H9 (cell line): ENCODE data around the gene SLIT1. TPM values are rescaled to one million over a fixed set of nuclear protein-coding genes. Genes with fewer than 3 reads are reported as not detected.
"Not testable (repeated sequence)": the region's sequence is repeated elsewhere in the genome, so short reads cannot be mapped to it uniquely, and the experiment has no call there.

ENCODE experiments used
- DNase-seq: peaks from one replicate; pipeline ENCODE4 v3.0.0-alpha.2; 2017
- H2AFZ ChIP-seq: one replicate; pipeline ENCODE4 v1.6.1; 2013; ENCODE audit warnings: mild to moderate bottlenecking, low read length, control low read depth, moderate library complexity
- H2AK5ac ChIP-seq: 2 replicates; pipeline ENCODE4 v1.6.1; 2013; ENCODE audit warnings: low read length, control low read depth, mixed read lengths; ENCODE audit not compliant: insufficient read length
- H2BK120ac ChIP-seq: one replicate; pipeline ENCODE4 v1.6.1; 2013; ENCODE audit warnings: low read depth, mild to moderate bottlenecking, low read length, control low read depth, inconsistent platforms; ENCODE audit not compliant: poor library complexity, severe bottlenecking
- H2BK12ac ChIP-seq: 2 replicates; pipeline ENCODE4 v1.6.1; 2013; ENCODE audit warnings: low read length, control low read depth, mixed read lengths, low read depth; ENCODE audit not compliant: insufficient read length
- H2BK15ac ChIP-seq: 2 replicates; pipeline ENCODE4 v1.6.1; 2013; ENCODE audit warnings: low read depth, low read length, control low read depth
- H2BK20ac ChIP-seq: one replicate; pipeline ENCODE4 v1.6.1; 2013; ENCODE audit warnings: low read depth, mild to moderate bottlenecking, low read length, control low read depth, inconsistent platforms; ENCODE audit not compliant: poor library complexity, severe bottlenecking
- H2BK5ac ChIP-seq: 2 replicates; pipeline ENCODE4 v1.6.1; 2013; ENCODE audit warnings: low read length, control low read depth, mixed read lengths; ENCODE audit not compliant: insufficient read length
- H3K14ac ChIP-seq: 2 replicates; pipeline ENCODE4 v1.6.1; 2013; ENCODE audit warnings: low read length, control low read depth; ENCODE audit not compliant: insufficient read depth
- H3K18ac ChIP-seq: 2 replicates; pipeline ENCODE4 v1.6.1; 2013; ENCODE audit warnings: low read depth, mild to moderate bottlenecking, mixed read lengths, low read length, control low read depth; ENCODE audit not compliant: insufficient read length
- H3K23ac ChIP-seq: 2 replicates; pipeline ENCODE4 v1.6.1; 2013; ENCODE audit warnings: low read length, control low read depth, mixed read lengths, low read depth; ENCODE audit not compliant: insufficient read length
- H3K23me2 ChIP-seq: 2 replicates; pipeline ENCODE4 v1.6.1; 2013; ENCODE audit warnings: low read depth, mild to moderate bottlenecking, mixed read lengths, low read length, control low read depth; ENCODE audit not compliant: insufficient read length, poor library complexity, severe bottlenecking
- H3K27ac ChIP-seq: 2 replicates; pipeline ENCODE4 v1.5.1; 2013; ENCODE audit warnings: low read length, control low read depth, mixed read lengths, low read depth; ENCODE audit not compliant: insufficient read length
- H3K27me3 ChIP-seq: 2 replicates; pipeline ENCODE4 v1.6.1; 2013; ENCODE audit warnings: low read length, control low read depth, inconsistent platforms; ENCODE audit not compliant: insufficient read depth
- H3K4ac ChIP-seq: 2 replicates; pipeline ENCODE4 v1.6.1; 2013; ENCODE audit warnings: low read depth, mild to moderate bottlenecking, control low read depth, inconsistent platforms, low read length, moderate library complexity
- H3K4me1 ChIP-seq: 2 replicates; pipeline ENCODE4 v1.6.1; 2013; ENCODE audit warnings: low read length, control low read depth, inconsistent platforms; ENCODE audit not compliant: insufficient read depth
- H3K4me2 ChIP-seq: 2 replicates; pipeline ENCODE4 v1.6.1; 2013; ENCODE audit warnings: low read length, control low read depth, mixed read lengths; ENCODE audit not compliant: insufficient read length, insufficient read depth
- H3K56ac ChIP-seq: 2 replicates; pipeline ENCODE4 v1.6.1; 2013; ENCODE audit warnings: low read depth, mild to moderate bottlenecking, mixed read lengths, low read length, control low read depth; ENCODE audit not compliant: insufficient read length
- H3K79me1 ChIP-seq: 2 replicates; pipeline ENCODE4 v1.6.1; 2013; ENCODE audit warnings: low read depth, mild to moderate bottlenecking, moderate library complexity, low read length, control low read depth, inconsistent platforms; ENCODE audit not compliant: insufficient read depth, poor library complexity, severe bottlenecking
- H3K79me2 ChIP-seq: 2 replicates; pipeline ENCODE4 v1.6.1; 2013; ENCODE audit warnings: low read length, control low read depth, inconsistent platforms; ENCODE audit not compliant: insufficient read depth
- H3K9ac ChIP-seq: 2 replicates; pipeline ENCODE4 v1.6.1; 2013; ENCODE audit warnings: low read length, control low read depth, mixed read lengths; ENCODE audit not compliant: insufficient read length; ENCODE audit errors: extremely low read depth
- H3K9me3 ChIP-seq: one replicate; pipeline ENCODE4 v1.6.1; 2013; ENCODE audit warnings: low read depth, low read length, inconsistent platforms; ENCODE audit not compliant: control insufficient read depth
- H3T11ph ChIP-seq: one replicate; pipeline ENCODE4 v1.6.1; 2013; ENCODE audit warnings: mild to moderate bottlenecking, low read length, control low read depth, inconsistent platforms
- H4K20me1 ChIP-seq: one replicate; pipeline ENCODE4 v1.6.1; 2013; ENCODE audit not compliant: control insufficient read depth, insufficient read length, insufficient read depth
- H4K5ac ChIP-seq: 2 replicates; pipeline ENCODE4 v1.6.1; 2013; ENCODE audit warnings: low read depth, mild to moderate bottlenecking, mixed read lengths, low read length, control low read depth; ENCODE audit not compliant: insufficient read length
- H4K8ac ChIP-seq: replicated peaks from 2 replicates; pipeline ENCODE4 v1.6.1; 2013; ENCODE audit warnings: low read length, control low read depth, mixed read lengths, low read depth; ENCODE audit not compliant: insufficient read length
- H4K91ac ChIP-seq: 2 replicates; pipeline ENCODE4 v1.6.1; 2013; ENCODE audit warnings: low read depth, mild to moderate bottlenecking, moderate library complexity, mixed read lengths, low read length, control low read depth; ENCODE audit not compliant: insufficient read length
- H3K27ac Mint-ChIP-seq, 3 experiments: 2 replicates in 2 of 3; 3 replicates in 1 of 3; pipeline ENCODE4 v1.8.0; 2020 to 2021; ENCODE audit warnings: mixed read lengths in 3 of 3, mild to moderate bottlenecking in 1 of 3, moderate library complexity in 1 of 3
- H3K27me3 Mint-ChIP-seq: 2 replicates; pipeline ENCODE4 v1.8.0; 2021; ENCODE audit warnings: low read depth, mild to moderate bottlenecking, moderate library complexity, mixed read lengths
- H3K36me3 Mint-ChIP-seq, 3 experiments: 2 replicates in 2 of 3; 3 replicates in 1 of 3; pipeline ENCODE4 v1.8.0; 2020 to 2021; ENCODE audit warnings: low read depth in 3 of 3, mixed read lengths in 3 of 3; ENCODE audit not compliant: insufficient read depth in 1 of 3
- H3K4me1 Mint-ChIP-seq, 2 experiments: 2 replicates each; pipeline ENCODE4 v1.8.0; 2020; ENCODE audit warnings: mixed read lengths in 2 of 2
- H3K4me3 Mint-ChIP-seq, 2 experiments: 2 replicates in 1 of 2; 3 replicates in 1 of 2; pipeline ENCODE4 v1.8.0; 2020 to 2021; ENCODE audit warnings: mild to moderate bottlenecking in 2 of 2, mixed read lengths in 2 of 2, moderate library complexity in 1 of 2
- H3K9me3 Mint-ChIP-seq, 2 experiments: 2 replicates in 1 of 2; 3 replicates in 1 of 2; pipeline ENCODE4 v1.8.0; 2020; ENCODE audit warnings: mild to moderate bottlenecking in 2 of 2, mixed read lengths in 2 of 2, moderate library complexity in 1 of 2
- CTCF ChIP-seq: fragments of 200-600 bp; sonication (generic); conservative IDR thresholded peaks from 3 replicates; pipeline ENCODE4 v1.8.0; 2021; ENCODE audit warnings: antibody characterized with exemption, mild to moderate bottlenecking
- WGBS: extraction: QIAGEN DNeasy Blood & Tissue Kit; methylation state at CpG from one replicate; pipeline ENCODE4 v1.1.7; 2013; ENCODE audit warnings: missing lambda C conversion rate, low lambda C conversion rate, mixed read lengths; ENCODE audit not compliant: insufficient read length; ENCODE audit errors: extremely low coverage; 5-methylcytosine and 5-hydroxymethylcytosine counted together
- total RNA-seq: library from RNA; stranded (reverse); gene quantifications from 2 replicates; pipeline ENCODE4 v1.2.1, GENCODE V29; 2021

The SLIT1 gene
- total RNA-seq, 1 experiment from 2014 or later: 0.57 TPM

- no peak overlapping the region for H2BK20ac ChIP-seq
- no peaks in the 10 kb centered on the region for H4K20me1 ChIP-seq
- no peak for DNase-seq
- no peak overlapping the region for H3K4me2 ChIP-seq
- H3K23me2 ChIP-seq: no peaks in the 10 kb centered on the region
- no peak overlapping the region for H4K5ac ChIP-seq
- TF ChIP-seq CTCF: no peak
- Mint-ChIP-seq H3K27ac (no peak overlapping the region; a peak in 1 of 7 replicates), H3K4me1 (peaks cover 52 to 54% of the 10 kb centered on the region in 2 experiments), H3K9me3 (no peaks in the 10 kb centered on the region), H3K27me3 (peaks cover 17% of the 10 kb centered on the region), H3K36me3 (no peaks in the 10 kb centered on the region), H3K4me3 (no peak overlapping the region)
- no peak overlapping the region for H2BK120ac ChIP-seq
- H2BK15ac ChIP-seq: no peak overlapping the region
- no peak overlapping the region for H3K23ac ChIP-seq
- no peak overlapping the region for H3K9ac ChIP-seq
- no peak overlapping the region for H3K56ac ChIP-seq
- H3K79me1 ChIP-seq: no peaks in the 10 kb centered on the region
- no peak overlapping the region for H2AFZ ChIP-seq
- no peak overlapping the region for H2BK12ac ChIP-seq
- WGBS: no CpG with 5 or more reads among the region's 7 CpGs
- H3K18ac ChIP-seq: no peak overlapping the region
- no peak overlapping the region for H3K4ac ChIP-seq
- peaks cover 3% of the 10 kb centered on the region; the same call in 1 of the 2 replicates for H3K4me1 ChIP-seq
- H4K91ac ChIP-seq: no peak overlapping the region
- H3K14ac ChIP-seq: no peak overlapping the region
- H3T11ph ChIP-seq: no peak overlapping the region
- no peaks in the 10 kb centered on the region for H3K79me2 ChIP-seq
- H2AK5ac ChIP-seq: no peak overlapping the region
- no peak overlapping the region for H3K27ac ChIP-seq
- no peak overlapping the region for H4K8ac ChIP-seq
- H3K9me3 ChIP-seq: no peaks in the 10 kb centered on the region
- H2BK5ac ChIP-seq: no peak overlapping the region
- H3K27me3 ChIP-seq: no peaks in the 10 kb centered on the region
Measured at GRCh38 chr10:97034301-97034700, 151.5 kb downstream of the SLIT1 start.

GRCh38 chr10:97033841-97034240, 151.9 kb downstream of the SLIT1 start:
- not testable (repeated sequence) for H2BK15ac ChIP-seq, H3K18ac ChIP-seq, H4K5ac ChIP-seq, H4K8ac ChIP-seq, H3K14ac ChIP-seq, H2BK12ac ChIP-seq, H3K27ac Mint-ChIP-seq, H2AFZ ChIP-seq, H3K9me3 ChIP-seq, H3K27ac ChIP-seq, H3K9ac ChIP-seq, H2BK120ac ChIP-seq, H4K20me1 ChIP-seq, H3K79me1 ChIP-seq, H3K4me2 ChIP-seq, H3K23ac ChIP-seq, H3K9me3 Mint-ChIP-seq, H4K91ac ChIP-seq, H3K4me3 Mint-ChIP-seq, DNase-seq, H2AK5ac ChIP-seq, H3K27me3 ChIP-seq, H2BK20ac ChIP-seq, H3K56ac ChIP-seq, H3K79me2 ChIP-seq, H3K4ac ChIP-seq, H3K23me2 ChIP-seq, H2BK5ac ChIP-seq, H3K36me3 Mint-ChIP-seq, H3K4me1 ChIP-seq, H3T11ph ChIP-seq
- Mint-ChIP-seq H3K4me1 (peaks cover 52 to 54% of the 10 kb centered on the region in 2 experiments), H3K27me3 (peaks cover 12% of the 10 kb centered on the region)
- no CpG with 5 or more reads among the region's 9 CpGs for WGBS
